Measurements from ENCODE around the gene CUZD1. TPM values are rescaled to one million over a fixed set of nuclear protein-coding genes. Genes with fewer than 3 reads are reported as not detected.

CUZD1 gene
- total and polyA plus RNA-seq, 4 donors: 0.29 to 1.5 (median 0.97) TPM

DNA sequence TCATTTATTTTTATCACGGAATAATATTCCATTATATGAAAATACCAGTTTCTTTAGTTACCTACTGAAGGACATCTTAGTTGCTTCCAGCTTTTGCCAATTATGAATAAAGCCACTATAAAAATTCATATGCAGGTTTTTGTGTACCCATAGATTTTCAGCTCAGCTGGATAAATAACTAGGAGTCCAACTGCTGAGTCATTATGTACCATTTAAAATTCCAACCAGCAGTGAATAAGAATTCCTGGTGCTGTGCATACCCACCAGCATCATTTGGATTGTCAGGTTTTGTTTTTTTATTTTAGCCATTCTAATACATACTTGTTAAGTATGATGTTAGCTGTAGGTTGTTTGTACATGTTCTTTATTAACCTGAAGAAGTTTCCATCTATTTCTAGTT, 19.2 kb upstream of the CUZD1 start:
- ATAC-seq (ENCODE audit: insufficient read depth, low FRiP score) (no peak), DNase-seq (no peak)
- H3K4me1 ChIP-seq (ENCODE audit: control insufficient read depth in 5 of 5, insufficient read depth in 5 of 5, low read length in 5 of 5): no peaks in the 10 kb centered on the region
- WGBS, 2 donors: 95 to 97% methylated on average over 1 of the region's 1 CpG
- H3K27me3 ChIP-seq (ENCODE audit: control insufficient read depth in 3 of 3, insufficient read depth in 3 of 3, low read length in 2 of 3): no peaks in the 10 kb centered on the region
- H3K9ac ChIP-seq (ENCODE audit: insufficient read depth in 1 of 2, low read length in 2 of 2): no peak overlapping the region
- TF ChIP-seq, protein P1, sequence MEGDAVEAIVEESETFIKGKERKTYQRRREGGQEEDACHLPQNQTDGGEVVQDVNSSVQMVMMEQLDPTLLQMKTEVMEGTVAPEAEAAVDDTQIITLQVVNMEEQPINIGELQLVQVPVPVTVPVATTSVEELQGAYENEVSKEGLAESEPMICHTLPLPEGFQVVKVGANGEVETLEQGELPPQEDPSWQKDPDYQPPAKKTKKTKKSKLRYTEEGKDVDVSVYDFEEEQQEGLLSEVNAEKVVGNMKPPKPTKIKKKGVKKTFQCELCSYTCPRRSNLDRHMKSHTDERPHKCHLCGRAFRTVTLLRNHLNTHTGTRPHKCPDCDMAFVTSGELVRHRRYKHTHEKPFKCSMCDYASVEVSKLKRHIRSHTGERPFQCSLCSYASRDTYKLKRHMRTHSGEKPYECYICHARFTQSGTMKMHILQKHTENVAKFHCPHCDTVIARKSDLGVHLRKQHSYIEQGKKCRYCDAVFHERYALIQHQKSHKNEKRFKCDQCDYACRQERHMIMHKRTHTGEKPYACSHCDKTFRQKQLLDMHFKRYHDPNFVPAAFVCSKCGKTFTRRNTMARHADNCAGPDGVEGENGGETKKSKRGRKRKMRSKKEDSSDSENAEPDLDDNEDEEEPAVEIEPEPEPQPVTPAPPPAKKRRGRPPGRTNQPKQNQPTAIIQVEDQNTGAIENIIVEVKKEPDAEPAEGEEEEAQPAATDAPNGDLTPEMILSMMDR (IDR thresholded peaks at IDR 0.05; ENCODE audit: control extremely low read depth, extremely low read depth): no peak
- H3K27ac ChIP-seq (ENCODE audit: low read depth in 1 of 2, low read length in 1 of 2): no peak overlapping the region
- H3K4me3 ChIP-seq: no peak overlapping the region
- no peaks in the 10 kb centered on the region for H3K36me3 ChIP-seq (ENCODE audit: control insufficient read depth in 4 of 4, insufficient read depth in 4 of 4, low read length in 4 of 4)
- H3K9me3 ChIP-seq (ENCODE audit: control insufficient read depth in 4 of 4, insufficient read depth in 3 of 4, low read length in 3 of 4): no peaks in the 10 kb centered on the region

DNA sequence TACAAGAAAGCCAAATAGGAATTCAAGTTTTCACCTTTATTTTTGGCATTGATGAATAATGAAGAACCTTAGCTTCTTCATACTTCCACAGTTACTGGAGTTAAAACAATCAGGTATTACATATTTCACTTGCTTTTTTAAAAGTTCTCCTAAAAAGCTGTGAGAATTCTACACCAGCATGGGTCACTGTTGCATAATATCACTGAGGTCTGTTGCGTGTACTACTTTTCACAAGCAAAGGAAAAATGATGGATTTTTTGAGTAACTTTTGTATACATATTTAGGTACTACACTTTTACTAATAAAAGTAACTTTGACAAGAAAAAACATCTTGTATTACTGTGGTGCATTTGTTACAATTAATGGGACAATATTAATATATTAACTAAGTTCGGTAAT, 18.5 kb upstream of the CUZD1 start:
- Histone ChIP-seq H3K27me3 (ENCODE audit: control insufficient read depth in 3 of 3, insufficient read depth in 3 of 3, low read length in 2 of 3) (no peaks in the 10 kb centered on the region), H3K36me3 (ENCODE audit: control insufficient read depth in 4 of 4, insufficient read depth in 4 of 4, low read length in 4 of 4) (no peaks in the 10 kb centered on the region), H3K4me3 (no peak overlapping the region), H3K9me3 (ENCODE audit: control insufficient read depth in 4 of 4, insufficient read depth in 3 of 4, low read length in 3 of 4) (no peaks in the 10 kb centered on the region), H3K9ac (ENCODE audit: insufficient read depth in 1 of 2, low read length in 2 of 2) (no peak overlapping the region), H3K27ac (ENCODE audit: low read depth in 1 of 2, low read length in 1 of 2) (no peak overlapping the region), H3K4me1 (ENCODE audit: control insufficient read depth in 5 of 5, insufficient read depth in 5 of 5, low read length in 5 of 5) (no peaks in the 10 kb centered on the region)
- TF ChIP-seq, protein P1 (IDR thresholded peaks at IDR 0.05; ENCODE audit: control extremely low read depth, extremely low read depth): no peak
- 86 to 92% methylated on average over 2 of the region's 2 CpGs for WGBS, 2 donors
- ATAC-seq (ENCODE audit: insufficient read depth, low FRiP score) (no peak), DNase-seq (no peak)

DNA sequence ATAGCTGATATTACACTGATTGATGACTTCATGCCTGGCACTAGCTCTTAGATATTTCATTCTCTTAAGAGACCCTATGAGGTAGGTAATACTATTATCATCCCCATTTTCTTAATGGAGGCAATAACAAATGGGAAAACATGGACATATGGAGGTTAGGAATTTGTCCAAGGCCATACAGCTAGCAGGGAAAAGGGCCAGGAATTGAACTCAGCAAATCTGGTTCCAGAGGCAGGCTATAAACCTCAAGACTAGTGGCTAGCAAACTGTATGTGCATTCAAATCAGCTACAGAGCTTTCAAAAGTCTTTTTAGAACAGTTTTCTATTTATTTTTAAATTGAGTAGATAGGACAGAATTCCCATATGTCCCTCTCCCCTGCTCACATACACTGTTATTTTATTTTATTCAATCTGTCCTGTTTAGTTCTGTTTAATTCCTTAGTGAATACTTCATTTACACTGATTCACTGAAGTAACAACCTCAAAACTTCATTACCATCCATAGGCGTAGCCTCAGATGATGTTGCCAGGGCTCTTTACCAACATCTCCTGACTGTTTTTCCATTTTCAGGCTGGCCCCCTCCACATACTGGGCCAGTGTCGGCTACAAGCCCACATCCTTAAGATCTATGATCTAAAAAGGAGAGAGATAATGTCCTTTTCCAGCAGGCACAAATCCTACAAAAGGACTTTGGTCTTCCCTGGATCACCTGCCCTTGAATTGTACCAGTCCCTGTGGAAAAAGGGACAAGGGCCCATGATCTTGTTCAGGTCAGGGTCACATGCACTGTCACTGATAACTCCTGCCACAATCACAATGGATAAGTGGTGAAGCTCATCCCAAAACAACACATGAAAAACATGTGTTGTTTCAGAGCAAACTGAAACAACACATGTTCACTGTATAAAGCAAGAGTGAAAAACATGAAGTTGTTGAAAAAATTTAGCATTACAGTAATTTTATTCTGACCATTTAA, 17.8 kb upstream of the CUZD1 start:
- DNase-seq (no peak), ATAC-seq (ENCODE audit: insufficient read depth, low FRiP score) (no peak)
- Histone ChIP-seq H3K9ac (ENCODE audit: insufficient read depth in 1 of 2, low read length in 2 of 2) (no peak overlapping the region), H3K4me1 (ENCODE audit: control insufficient read depth in 5 of 5, insufficient read depth in 5 of 5, low read length in 5 of 5) (no peaks in the 10 kb centered on the region), H3K27ac (ENCODE audit: low read depth in 1 of 2, low read length in 1 of 2) (no peak overlapping the region), H3K9me3 (ENCODE audit: control insufficient read depth in 4 of 4, insufficient read depth in 3 of 4, low read length in 3 of 4) (no peaks in the 10 kb centered on the region), H3K4me3 (no peak overlapping the region), H3K36me3 (ENCODE audit: control insufficient read depth in 4 of 4, insufficient read depth in 4 of 4, low read length in 4 of 4) (no peaks in the 10 kb centered on the region), H3K27me3 (ENCODE audit: control insufficient read depth in 3 of 3, insufficient read depth in 3 of 3, low read length in 2 of 3) (no peaks in the 10 kb centered on the region)
- WGBS, 2 donors: 94% methylated on average over 2 of the region's 2 CpGs
- TF ChIP-seq, protein P1 (IDR thresholded peaks at IDR 0.05; ENCODE audit: control extremely low read depth, extremely low read depth): no peak

Measured in lung (tissue), 12 donors.